Measurements from ENCODE around the gene ABLIM1.

Gene ABLIM1

DNA sequence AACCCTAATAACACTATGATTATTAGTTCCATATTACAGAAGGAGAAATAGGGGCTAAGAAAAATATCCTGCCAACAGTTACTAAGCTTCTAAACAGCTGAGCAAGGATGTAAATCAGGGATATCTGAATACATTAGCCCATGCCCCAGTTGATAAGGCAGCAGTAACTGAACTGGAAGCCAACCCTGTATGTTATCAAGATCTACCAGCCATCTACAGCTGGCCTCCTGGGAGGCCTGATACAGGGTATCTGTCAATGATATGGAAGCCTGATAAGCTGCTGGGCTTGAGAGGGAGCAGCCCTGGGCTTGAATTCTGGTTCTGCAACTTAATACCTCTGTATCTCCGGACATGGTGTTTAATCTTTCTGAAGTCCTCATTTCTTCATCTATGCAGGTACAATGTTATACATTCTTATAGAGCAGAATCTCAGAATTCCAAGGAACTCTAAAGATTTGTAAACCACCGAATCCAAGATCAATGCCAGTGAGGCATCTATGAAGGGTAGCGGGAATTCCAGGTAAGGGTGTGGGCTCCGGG lies 215.9 kb downstream of the ABLIM1 start:
- TF ChIP-seq SIN3A (IDR thresholded peaks at IDR 0.05; ENCODE audit: borderline replicate concordance, insufficient read depth, low read length) (no peak), TAF1 (IDR thresholded peaks at IDR 0.05; ENCODE audit: borderline replicate concordance, insufficient read depth, low read length) (no peak), FOXP2 (optimal IDR thresholded peaks at IDR 0.05; ENCODE audit: borderline replicate concordance, extremely low read depth, extremely low read length, insufficient read depth) (no peak), POLR2AphosphoS5 (IDR thresholded peaks at IDR 0.05; ENCODE audit: low read depth, low read length) (no peak)
- TF ChIP-seq, protein P1, sequence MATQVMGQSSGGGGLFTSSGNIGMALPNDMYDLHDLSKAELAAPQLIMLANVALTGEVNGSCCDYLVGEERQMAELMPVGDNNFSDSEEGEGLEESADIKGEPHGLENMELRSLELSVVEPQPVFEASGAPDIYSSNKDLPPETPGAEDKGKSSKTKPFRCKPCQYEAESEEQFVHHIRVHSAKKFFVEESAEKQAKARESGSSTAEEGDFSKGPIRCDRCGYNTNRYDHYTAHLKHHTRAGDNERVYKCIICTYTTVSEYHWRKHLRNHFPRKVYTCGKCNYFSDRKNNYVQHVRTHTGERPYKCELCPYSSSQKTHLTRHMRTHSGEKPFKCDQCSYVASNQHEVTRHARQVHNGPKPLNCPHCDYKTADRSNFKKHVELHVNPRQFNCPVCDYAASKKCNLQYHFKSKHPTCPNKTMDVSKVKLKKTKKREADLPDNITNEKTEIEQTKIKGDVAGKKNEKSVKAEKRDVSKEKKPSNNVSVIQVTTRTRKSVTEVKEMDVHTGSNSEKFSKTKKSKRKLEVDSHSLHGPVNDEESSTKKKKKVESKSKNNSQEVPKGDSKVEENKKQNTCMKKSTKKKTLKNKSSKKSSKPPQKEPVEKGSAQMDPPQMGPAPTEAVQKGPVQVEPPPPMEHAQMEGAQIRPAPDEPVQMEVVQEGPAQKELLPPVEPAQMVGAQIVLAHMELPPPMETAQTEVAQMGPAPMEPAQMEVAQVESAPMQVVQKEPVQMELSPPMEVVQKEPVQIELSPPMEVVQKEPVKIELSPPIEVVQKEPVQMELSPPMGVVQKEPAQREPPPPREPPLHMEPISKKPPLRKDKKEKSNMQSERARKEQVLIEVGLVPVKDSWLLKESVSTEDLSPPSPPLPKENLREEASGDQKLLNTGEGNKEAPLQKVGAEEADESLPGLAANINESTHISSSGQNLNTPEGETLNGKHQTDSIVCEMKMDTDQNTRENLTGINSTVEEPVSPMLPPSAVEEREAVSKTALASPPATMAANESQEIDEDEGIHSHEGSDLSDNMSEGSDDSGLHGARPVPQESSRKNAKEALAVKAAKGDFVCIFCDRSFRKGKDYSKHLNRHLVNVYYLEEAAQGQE (IDR thresholded peaks at IDR 0.05; ENCODE audit: insufficient read depth in 1 of 2, low read depth in 2 of 2, low read length in 2 of 2) = no peak

DNA sequence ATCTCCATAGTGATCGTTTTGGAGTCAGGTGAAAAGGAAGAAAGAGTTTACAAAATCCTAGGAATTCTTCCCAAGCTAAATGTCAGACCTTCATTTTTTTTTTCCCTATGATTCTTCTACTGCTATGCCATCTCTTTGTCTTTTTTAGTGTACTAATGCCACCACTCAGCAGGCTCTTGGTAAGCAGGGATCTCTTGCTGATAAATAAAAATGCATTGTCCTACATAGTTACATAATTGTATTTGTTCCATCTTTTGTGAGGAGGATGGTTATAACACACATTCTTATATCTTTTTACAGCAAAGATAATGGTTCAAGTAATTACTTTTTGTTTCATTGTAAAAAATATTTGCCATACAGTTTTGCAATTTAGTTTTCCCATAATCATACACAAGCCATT lies 217.0 kb downstream of the ABLIM1 start:
- TF ChIP-seq TAF1 (IDR thresholded peaks at IDR 0.05; ENCODE audit: borderline replicate concordance, insufficient read depth, low read length) = no peak
- TF ChIP-seq, protein P1 (IDR thresholded peaks at IDR 0.05; ENCODE audit: insufficient read depth in 1 of 2, low read depth in 2 of 2, low read length in 2 of 2) = no peak
- no peak for TF ChIP-seq SIN3A (IDR thresholded peaks at IDR 0.05; ENCODE audit: borderline replicate concordance, insufficient read depth, low read length)
- no peak for TF ChIP-seq POLR2AphosphoS5 (IDR thresholded peaks at IDR 0.05; ENCODE audit: low read depth, low read length)
- no peak for TF ChIP-seq FOXP2 (optimal IDR thresholded peaks at IDR 0.05; ENCODE audit: borderline replicate concordance, extremely low read depth, extremely low read length, insufficient read depth)

DNA sequence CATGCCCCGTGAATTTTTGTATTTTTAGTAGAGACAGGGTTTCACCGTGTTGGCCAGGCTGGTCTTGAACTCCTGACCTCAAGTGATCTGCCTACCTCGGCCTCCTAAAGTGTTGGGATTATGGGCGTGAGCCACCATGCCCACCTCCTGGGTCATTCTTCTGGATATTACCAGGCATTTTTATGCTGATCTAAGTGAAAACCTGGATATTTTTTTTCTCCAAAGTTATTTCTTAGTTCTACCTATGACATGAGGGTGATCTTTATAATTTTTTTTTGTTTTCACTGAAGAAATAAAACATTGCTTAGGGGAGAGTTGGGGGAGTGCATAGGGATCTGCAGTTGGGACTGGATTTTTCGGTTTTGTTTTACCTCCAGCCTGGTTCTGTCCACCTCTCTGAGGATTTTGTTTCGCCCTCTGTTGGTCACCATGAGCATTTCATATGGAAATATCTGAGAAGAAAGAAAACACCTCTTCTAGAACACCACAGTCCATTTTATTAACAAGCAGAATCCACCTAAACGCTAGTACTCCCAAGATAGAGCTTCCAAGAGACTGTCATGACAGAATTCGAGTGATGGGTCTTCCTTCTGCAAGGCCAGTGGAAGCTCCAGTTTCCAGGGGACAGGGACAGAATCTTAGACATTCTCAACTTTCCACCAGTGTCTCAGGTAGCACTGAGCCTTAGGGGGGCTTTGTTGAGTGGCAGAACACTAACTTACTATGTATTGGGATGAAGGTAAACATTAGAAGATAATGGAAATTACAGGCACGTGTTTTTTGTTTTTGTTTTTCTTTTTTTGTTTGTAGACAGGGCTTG lies 220.4 kb downstream of the ABLIM1 start:
- TF ChIP-seq SIN3A (IDR thresholded peaks at IDR 0.05; ENCODE audit: borderline replicate concordance, insufficient read depth, low read length) (no peak), TAF1 (IDR thresholded peaks at IDR 0.05; ENCODE audit: borderline replicate concordance, insufficient read depth, low read length) (no peak), FOXP2 (optimal IDR thresholded peaks at IDR 0.05; ENCODE audit: borderline replicate concordance, extremely low read depth, extremely low read length, insufficient read depth) (no peak), POLR2AphosphoS5 (IDR thresholded peaks at IDR 0.05; ENCODE audit: low read depth, low read length) (no peak)
- TF ChIP-seq, protein P1 (IDR thresholded peaks at IDR 0.05; ENCODE audit: insufficient read depth in 1 of 2, low read depth in 2 of 2, low read length in 2 of 2) = no peak

DNA sequence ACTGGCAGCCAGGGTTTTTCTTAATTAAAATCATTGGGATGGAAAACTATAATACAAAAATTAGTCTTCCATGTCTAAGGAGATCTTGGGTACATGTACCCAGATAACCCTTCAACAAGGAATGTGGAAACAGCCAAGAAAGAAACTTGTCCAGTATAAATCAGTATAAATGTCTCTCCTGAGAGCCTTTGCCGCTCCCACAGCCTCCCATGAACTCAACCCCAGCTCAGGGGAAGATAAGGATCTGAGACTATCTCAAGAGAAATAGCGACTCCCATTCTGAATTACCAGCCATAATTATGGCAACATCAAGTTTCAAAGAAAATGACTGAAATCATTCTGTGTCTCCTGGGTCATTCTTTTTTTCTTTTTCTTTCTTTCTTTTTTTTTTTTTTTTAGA lies 221.1 kb downstream of the ABLIM1 start:
- no peak for TF ChIP-seq FOXP2 (optimal IDR thresholded peaks at IDR 0.05; ENCODE audit: borderline replicate concordance, extremely low read depth, extremely low read length, insufficient read depth)
- no peak for TF ChIP-seq POLR2AphosphoS5 (IDR thresholded peaks at IDR 0.05; ENCODE audit: low read depth, low read length)
- TF ChIP-seq, protein P1 (IDR thresholded peaks at IDR 0.05; ENCODE audit: insufficient read depth in 1 of 2, low read depth in 2 of 2, low read length in 2 of 2) = no peak
- no peak for TF ChIP-seq SIN3A (IDR thresholded peaks at IDR 0.05; ENCODE audit: borderline replicate concordance, insufficient read depth, low read length)
- no peak for TF ChIP-seq TAF1 (IDR thresholded peaks at IDR 0.05; ENCODE audit: borderline replicate concordance, insufficient read depth, low read length)
